ENCODE results near the gene CATSPERB. TPM values are rescaled to one million over a fixed set of nuclear protein-coding genes. Genes with fewer than 3 reads are reported as not detected.

The CATSPERB gene
- total and polyA plus RNA-seq, 2 donors (not counting 1 experiment from before 2014, with no cell fraction given), result not detected

GRCh38 chr14:91647856-91648255 is 84.0 kb downstream of the CATSPERB start:
- no peak overlapping the region for H2AFZ ChIP-seq (ENCODE audit: low read length)
- no peak overlapping the region for H3K9ac ChIP-seq (ENCODE audit: insufficient read depth, low read length)
- H3K27ac ChIP-seq (ENCODE audit: insufficient read depth, low read length), result no peak overlapping the region
- no peak for DNase-seq (ENCODE audit: low read depth in 2 of 2)
- no peaks in the 10 kb centered on the region for H3K36me3 ChIP-seq (ENCODE audit: control insufficient read depth, insufficient read depth, low read length)
- no peak overlapping the region for H3K4me2 ChIP-seq (ENCODE audit: extremely low read depth, insufficient read depth, low read length)
- H3K9me3 ChIP-seq (ENCODE audit: control insufficient read depth, insufficient read depth, low read depth, low read length), result no peaks in the 10 kb centered on the region
- TF ChIP-seq EZH2 (IDR thresholded peaks at IDR 0.05; ENCODE audit: low read length, missing control alignments) (no peak), CTCF (conservative IDR thresholded peaks at IDR 0.05 in 1 of 2, IDR thresholded peaks at IDR 0.05 in 1 of 2; ENCODE audit: low read depth in 1 of 2, low read length in 2 of 2) (no peak)
- no peaks in the 10 kb centered on the region for H3K27me3 ChIP-seq (ENCODE audit: control insufficient read depth, insufficient read depth, low read length)
- H3K79me2 ChIP-seq (ENCODE audit: control insufficient read depth, insufficient read depth, low read length), result no peaks in the 10 kb centered on the region
- H3K4me1 ChIP-seq (ENCODE audit: control insufficient read depth, extremely low read depth, insufficient read depth, low read length), result no peaks in the 10 kb centered on the region
- no peaks in the 10 kb centered on the region for H4K20me1 ChIP-seq (ENCODE audit: control insufficient read depth, extremely low read depth, insufficient read depth, low read length)
- H3K4me3 ChIP-seq (replicated peaks in 1 of 4; ENCODE audit: control extremely low read depth in 1 of 4, insufficient read depth in 1 of 4, low read depth in 3 of 4, low read length in 4 of 4), result no peak overlapping the region

- no peak for DNase-seq (ENCODE audit: low read depth in 2 of 2)
Measured at GRCh38 chr14:91636604-91637003, 95.3 kb downstream of the CATSPERB start.

GRCh38 chr14:91624757-91625156 is 107.1 kb downstream of the CATSPERB start:
- Histone ChIP-seq H3K36me3 (ENCODE audit: control insufficient read depth, insufficient read depth, low read length) (no peaks in the 10 kb centered on the region), H3K27ac (ENCODE audit: insufficient read depth, low read length) (no peak overlapping the region), H3K9ac (ENCODE audit: insufficient read depth, low read length) (no peak overlapping the region), H4K20me1 (ENCODE audit: control insufficient read depth, extremely low read depth, insufficient read depth, low read length) (no peaks in the 10 kb centered on the region), H3K27me3 (ENCODE audit: control insufficient read depth, insufficient read depth, low read length) (no peaks in the 10 kb centered on the region), H3K79me2 (ENCODE audit: control insufficient read depth, insufficient read depth, low read length) (no peaks in the 10 kb centered on the region), H3K9me3 (ENCODE audit: control insufficient read depth, insufficient read depth, low read depth, low read length) (no peaks in the 10 kb centered on the region), H3K4me3 (replicated peaks in 1 of 4; ENCODE audit: control extremely low read depth in 1 of 4, insufficient read depth in 1 of 4, low read depth in 3 of 4, low read length in 4 of 4) (no peak overlapping the region), H3K4me1 (ENCODE audit: control insufficient read depth, extremely low read depth, insufficient read depth, low read length) (no peaks in the 10 kb centered on the region), H3K4me2 (ENCODE audit: extremely low read depth, insufficient read depth, low read length) (no peak overlapping the region), H2AFZ (ENCODE audit: low read length) (no peak overlapping the region)
- no peak for DNase-seq (ENCODE audit: low read depth in 2 of 2)
- TF ChIP-seq EZH2 (IDR thresholded peaks at IDR 0.05; ENCODE audit: low read length, missing control alignments), result no peak
- no peak for TF ChIP-seq CTCF (conservative IDR thresholded peaks at IDR 0.05 in 1 of 2, IDR thresholded peaks at IDR 0.05 in 1 of 2; ENCODE audit: low read depth in 1 of 2, low read length in 2 of 2)

More at GRCh38 chr14:91636604-91637003, 95.3 kb downstream of the CATSPERB start:
- Histone ChIP-seq H2AFZ (ENCODE audit: low read length) (no peak overlapping the region), H3K9ac (ENCODE audit: insufficient read depth, low read length) (no peak overlapping the region), H3K79me2 (ENCODE audit: control insufficient read depth, insufficient read depth, low read length) (no peaks in the 10 kb centered on the region), H3K27ac (ENCODE audit: insufficient read depth, low read length) (no peak overlapping the region), H3K27me3 (ENCODE audit: control insufficient read depth, insufficient read depth, low read length) (no peaks in the 10 kb centered on the region), H3K4me2 (ENCODE audit: extremely low read depth, insufficient read depth, low read length) (no peak overlapping the region), H4K20me1 (ENCODE audit: control insufficient read depth, extremely low read depth, insufficient read depth, low read length) (no peaks in the 10 kb centered on the region), H3K36me3 (ENCODE audit: control insufficient read depth, insufficient read depth, low read length) (no peaks in the 10 kb centered on the region), H3K4me1 (ENCODE audit: control insufficient read depth, extremely low read depth, insufficient read depth, low read length) (no peaks in the 10 kb centered on the region), H3K4me3 (replicated peaks in 1 of 4; ENCODE audit: control extremely low read depth in 1 of 4, insufficient read depth in 1 of 4, low read depth in 3 of 4, low read length in 4 of 4) (no peak overlapping the region), H3K9me3 (ENCODE audit: control insufficient read depth, insufficient read depth, low read depth, low read length) (no peaks in the 10 kb centered on the region)
- TF ChIP-seq EZH2 (IDR thresholded peaks at IDR 0.05; ENCODE audit: low read length, missing control alignments) (no peak), CTCF (conservative IDR thresholded peaks at IDR 0.05 in 1 of 2, IDR thresholded peaks at IDR 0.05 in 1 of 2; ENCODE audit: low read depth in 1 of 2, low read length in 2 of 2) (no peak)
